NCI-H128 (cell line): ENCODE data around the gene MARCHF10.

Experiments used
- DNase-seq: peaks from one replicate; lab custom pipeline; 2025; ENCODE audit not compliant: unreplicated experiment; lab: John Stamatoyannopoulos, UW

The MARCHF10 gene

DNA sequence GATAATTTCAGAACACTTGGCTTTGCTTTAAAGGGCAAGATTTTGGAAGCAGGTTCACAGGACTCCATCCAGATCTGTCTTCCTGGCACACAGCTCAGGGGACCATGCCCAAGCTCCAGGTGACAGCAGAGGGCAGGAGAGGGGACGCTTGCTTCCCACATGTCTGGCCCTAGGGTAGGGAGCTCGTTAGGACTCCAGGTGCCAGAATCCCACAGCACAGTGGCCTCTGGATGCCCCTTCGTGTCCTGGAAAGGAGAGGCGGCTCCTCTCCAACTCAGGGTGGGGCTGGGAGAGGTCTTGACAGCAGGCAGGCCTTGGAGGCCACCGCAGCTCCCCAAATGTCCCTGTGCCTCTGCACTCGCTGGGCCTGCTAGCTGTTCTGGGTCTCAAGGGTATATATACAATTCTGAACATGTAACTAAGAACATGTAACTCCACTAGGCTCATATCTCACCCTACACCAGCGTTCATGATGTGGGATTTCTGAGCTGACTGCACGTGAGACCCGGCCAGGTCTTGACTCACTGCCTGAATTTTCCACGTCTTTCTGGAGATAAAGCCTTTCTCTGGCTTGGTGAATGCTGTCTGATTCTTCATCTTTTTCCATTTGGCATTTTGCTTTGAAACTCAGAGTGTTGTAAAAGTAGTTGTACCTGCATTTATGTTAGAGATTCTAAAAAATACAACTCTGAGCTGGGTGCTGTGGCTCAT lies 52.8 kb downstream of the MARCHF10 start:
- DNase-seq: no peak

GRCh38 chr17:62754631-62755030 lies 53.5 kb downstream of the MARCHF10 start:
- no peak for DNase-seq

- DNase-seq: no peak
These were observed 54.6 kb downstream of the MARCHF10 start for GRCh38 chr17:62753562-62753961.

GRCh38 chr17:62751060-62751691 lies 56.9 kb downstream of the MARCHF10 start:
- no peak for DNase-seq

GRCh38 chr17:62750631-62751051 lies 57.5 kb downstream of the MARCHF10 start:
- no peak for DNase-seq

DNA sequence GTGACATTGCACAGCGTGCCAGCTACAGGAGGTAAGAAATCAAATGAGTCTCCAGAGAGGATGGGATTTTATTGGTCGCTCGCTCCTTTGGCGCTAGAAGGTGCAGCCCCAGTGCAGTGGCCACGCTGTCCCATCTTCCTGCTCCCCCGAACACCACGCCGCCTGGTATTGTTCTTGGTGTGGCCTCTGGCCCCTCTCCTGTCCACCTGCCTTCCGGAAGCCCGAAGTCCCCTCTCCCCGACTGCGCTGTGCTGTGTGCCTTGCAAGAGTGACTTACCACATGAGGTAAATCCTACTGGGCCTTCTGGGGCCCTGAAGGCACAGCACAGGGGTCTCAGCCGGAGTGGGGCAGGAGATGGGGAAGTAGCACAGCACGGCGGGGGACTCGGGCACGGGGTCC lies 58.2 kb downstream of the MARCHF10 start:
- no peak for DNase-seq

DNA sequence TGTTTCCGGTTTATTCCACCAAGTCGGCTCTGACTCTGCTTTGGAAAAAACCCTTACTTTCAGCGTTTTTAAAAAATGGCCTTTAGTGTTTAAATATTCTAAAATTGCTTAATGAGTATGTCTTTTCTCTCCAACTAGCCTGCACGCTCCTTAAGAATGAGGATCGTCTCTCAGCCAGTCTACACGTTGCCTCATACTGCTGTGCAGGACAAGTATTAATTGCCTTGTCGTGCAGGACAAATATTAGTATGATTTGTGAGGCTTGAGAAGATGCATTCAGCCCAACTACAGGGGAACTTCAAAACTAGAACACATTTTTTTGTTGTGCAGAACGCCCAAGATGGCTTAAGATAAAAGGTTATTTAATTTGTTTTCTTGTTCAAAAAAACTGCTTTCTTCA lies 61.2 kb downstream of the MARCHF10 start:
- DNase-seq: no peak

GRCh38 chr17:62745806-62746205 lies 62.3 kb downstream of the MARCHF10 start:
- DNase-seq: no peak

DNA sequence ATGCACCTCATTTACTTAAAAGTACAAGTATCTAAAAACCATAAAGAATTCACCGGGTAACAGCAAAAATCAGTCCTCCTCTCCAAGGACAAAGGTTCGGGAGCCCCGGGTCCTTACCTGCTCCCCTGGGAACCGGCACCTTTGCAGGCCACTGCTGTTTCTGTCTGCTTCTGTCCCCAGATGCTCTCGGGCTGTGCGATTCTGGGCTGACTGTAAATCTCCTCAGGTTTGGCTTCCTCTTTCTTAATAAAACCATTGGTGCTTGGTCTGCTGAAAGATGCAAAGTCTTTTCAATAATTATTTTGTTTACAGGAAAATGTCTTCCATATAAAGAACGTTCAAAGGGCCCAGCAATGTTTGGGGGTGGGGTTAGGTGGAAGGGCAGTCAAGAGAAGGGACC lies 63.9 kb downstream of the MARCHF10 start:
- no peak for DNase-seq

- DNase-seq: no peak
These were observed 66.8 kb downstream of the MARCHF10 start for GRCh38 chr17:62741290-62741689.

- DNase-seq: no peak
These were observed 68.3 kb downstream of the MARCHF10 start for GRCh38 chr17:62739645-62740388.

DNA sequence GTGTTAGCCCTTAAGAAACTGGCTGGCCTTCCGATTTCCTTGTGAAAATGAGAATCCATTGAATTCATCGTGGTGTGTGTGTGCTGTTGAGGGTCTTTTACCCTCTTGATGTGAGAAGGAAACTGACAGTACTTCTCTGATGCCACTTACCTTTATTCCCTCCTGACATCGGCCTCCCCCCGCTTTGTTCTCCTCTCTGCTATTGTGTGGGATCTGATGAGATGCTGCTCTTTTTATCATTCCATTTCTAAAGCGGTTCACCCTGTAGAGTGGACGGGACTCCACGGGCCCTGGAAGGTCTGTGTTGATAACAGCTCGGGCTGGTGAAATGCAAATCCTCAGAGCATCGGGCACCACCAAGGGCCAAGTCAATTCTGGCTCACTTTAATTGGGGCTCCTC lies 69.8 kb downstream of the MARCHF10 start:
- DNase-seq: no peak

DNA sequence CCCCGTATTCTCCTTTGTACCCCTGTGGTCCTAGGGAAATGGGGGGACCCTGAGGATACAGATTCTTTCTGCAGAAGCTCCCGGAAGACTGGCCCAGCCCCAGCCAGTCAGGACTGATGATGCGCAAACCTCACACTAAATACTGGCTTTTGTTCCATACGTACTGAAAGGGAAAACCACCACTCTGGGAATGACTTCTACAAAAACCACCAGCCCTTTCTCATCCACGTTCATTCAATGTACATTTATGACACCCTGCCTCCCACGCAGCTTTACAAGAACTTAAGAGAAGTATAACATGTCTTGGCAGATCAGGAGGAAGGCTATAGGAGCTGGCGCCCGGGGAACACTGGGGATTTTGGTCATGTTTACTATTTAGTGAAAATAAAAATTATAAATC lies 70.6 kb downstream of the MARCHF10 start:
- no peak for DNase-seq

GRCh38 chr17:62735044-62735651 lies 73.0 kb downstream of the MARCHF10 start:
- DNase-seq: no peak

DNA sequence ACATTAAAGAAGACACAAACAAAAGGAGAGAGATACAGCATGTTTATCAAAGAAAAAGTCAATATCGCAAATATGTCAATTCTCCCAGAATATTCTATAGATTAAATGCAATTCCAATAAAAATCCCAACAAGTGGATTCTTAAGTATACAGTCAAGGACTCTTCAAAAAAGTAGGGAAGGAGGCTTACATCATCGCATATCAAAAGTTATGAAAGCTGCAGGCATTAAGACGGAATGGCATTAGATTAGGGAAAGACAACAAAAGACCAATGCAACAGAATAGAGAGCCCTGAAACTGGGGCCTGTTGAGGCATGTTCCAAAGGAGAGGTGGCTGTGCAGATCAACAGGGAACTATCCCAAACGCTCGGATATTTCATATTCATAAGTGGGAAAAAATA lies 76.0 kb downstream of the MARCHF10 start:
- DNase-seq: no peak

DNA sequence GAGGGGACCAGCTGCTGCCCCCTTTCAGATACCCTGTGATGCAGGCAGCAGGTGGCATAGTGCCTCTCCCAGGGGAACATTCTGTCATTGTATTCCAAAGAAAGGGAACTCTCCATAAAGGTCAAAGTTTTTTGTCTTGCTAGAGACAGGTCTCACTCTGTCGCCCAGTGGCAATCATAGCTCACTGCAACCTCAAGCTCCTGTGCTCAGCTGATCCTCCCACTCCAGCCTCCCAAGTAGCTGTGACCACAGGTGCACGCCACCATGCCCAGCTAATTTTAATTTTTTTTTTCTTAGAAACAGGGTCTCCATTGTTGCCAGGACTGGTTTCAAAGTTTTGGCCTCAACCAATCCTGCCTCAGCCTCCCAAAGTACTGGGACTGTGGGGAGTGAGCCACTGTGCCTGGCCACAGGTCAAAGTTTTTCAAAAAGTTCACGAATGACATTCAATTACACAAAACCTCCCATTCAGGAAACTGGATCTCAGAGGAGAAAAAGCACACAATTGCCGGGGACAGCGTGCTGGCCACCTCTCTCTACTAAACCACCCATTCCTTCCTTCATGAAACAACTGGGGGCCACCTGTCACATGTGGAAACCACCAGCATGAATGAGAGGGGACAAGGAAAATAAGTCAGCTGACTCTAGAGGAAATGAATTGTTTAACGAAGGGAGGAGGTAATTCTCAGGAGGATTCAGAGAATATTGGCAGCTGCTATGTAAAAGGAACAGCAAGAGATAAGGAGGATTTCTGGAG lies 80.0 kb downstream of the MARCHF10 start:
- DNase-seq: no peak

DNA sequence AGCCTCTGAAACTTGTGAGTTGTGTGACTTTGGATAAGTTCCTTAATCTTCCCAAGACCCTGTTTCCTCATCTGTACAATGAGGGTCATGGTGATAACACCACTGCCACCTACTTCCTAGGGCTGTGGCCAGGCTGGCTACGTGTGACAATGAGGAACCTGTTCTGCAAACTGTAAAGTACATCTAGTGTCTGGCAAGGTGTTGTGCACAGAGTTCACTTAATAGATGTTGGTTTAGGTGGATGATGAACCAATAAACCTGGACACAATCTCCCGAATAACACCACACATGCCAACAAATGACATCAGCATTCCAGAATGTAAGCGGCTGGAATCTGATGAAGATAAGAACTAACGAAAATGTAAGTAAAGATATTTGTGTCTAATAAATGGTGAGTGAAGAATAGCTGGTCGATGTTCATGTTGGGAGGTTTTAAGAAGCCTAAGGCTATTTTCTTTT lies 82.3 kb downstream of the MARCHF10 start:
- DNase-seq: no peak

DNA sequence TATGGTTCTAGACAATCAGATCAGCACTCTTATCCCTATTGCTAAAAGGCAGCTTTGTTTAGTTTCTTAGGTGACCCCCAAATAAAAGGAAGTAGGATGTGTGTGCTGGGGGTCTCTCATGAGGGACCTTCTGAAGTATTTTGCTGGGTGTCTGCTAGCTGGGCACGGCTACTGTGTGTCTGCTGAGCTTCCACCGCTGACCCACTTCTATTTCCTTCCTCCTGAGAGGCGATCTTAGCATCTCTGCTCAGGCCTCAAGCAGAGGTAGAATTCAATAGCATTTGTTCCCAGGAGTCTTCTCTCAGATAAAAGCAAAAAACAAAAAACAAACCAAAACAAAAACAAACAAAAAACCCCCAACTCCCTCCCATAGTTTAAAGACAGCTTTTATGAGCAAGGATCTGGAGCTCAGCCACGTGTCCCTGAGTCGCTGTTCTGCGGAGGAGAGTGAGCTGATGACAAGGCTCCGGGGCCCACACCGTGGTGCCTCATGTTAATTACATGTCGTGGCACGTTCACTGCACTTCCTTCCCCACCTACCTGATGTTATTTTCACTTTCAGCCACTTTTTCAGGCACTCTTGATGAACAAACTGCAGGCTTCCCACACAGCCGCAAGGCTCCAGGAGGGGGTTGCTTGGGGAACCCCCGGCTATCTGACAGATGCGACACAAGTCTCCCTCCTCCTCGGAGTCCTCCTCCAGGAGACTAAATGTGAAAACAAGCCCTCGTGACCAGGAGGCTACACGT lies 83.5 kb downstream of the MARCHF10 start:
- DNase-seq: no peak

- no peak for DNase-seq
These were observed 84.3 kb downstream of the MARCHF10 start for GRCh38 chr17:62723842-62724241.

DNA sequence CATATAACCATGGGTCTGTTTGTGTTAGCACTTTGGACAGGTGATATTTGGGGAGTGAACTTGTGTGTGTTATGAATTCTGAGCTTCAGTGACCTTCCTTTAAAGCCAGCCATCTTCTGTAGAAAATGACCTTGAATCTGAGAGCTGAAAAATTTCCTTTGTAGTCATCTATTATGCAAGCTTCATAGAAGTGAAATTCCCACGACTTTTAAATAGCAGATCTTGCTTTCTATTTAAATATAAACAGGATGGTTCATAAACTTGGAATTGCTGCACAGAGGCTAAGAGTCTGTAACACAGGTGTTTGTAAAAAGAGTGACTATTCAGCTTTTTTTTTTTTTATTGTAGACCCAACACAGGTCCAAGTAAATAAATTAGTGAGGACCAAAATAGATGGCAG lies 85.5 kb downstream of the MARCHF10 start:
- no peak for DNase-seq
